Stimulated activated CD8-positive, alpha-beta memory T cell treated with anti-CD3 and anti-CD28 coated beads, Interleukin-7, amount 100 ng/mL, for 4 hours (primary cell): ENCODE data around the gene ZNF782.
"Not testable (repeated sequence)": the region's sequence is repeated elsewhere in the genome, so short reads cannot be mapped to it uniquely, and the experiment has no call there.

Experiments
- DNase-seq, 2 donors: peaks; one replicate each; pipeline ENCODE4 v3.0.0-alpha.2; 2020; ENCODE audit warnings: low read depth in 2 of 2

The ZNF782 gene

DNA sequence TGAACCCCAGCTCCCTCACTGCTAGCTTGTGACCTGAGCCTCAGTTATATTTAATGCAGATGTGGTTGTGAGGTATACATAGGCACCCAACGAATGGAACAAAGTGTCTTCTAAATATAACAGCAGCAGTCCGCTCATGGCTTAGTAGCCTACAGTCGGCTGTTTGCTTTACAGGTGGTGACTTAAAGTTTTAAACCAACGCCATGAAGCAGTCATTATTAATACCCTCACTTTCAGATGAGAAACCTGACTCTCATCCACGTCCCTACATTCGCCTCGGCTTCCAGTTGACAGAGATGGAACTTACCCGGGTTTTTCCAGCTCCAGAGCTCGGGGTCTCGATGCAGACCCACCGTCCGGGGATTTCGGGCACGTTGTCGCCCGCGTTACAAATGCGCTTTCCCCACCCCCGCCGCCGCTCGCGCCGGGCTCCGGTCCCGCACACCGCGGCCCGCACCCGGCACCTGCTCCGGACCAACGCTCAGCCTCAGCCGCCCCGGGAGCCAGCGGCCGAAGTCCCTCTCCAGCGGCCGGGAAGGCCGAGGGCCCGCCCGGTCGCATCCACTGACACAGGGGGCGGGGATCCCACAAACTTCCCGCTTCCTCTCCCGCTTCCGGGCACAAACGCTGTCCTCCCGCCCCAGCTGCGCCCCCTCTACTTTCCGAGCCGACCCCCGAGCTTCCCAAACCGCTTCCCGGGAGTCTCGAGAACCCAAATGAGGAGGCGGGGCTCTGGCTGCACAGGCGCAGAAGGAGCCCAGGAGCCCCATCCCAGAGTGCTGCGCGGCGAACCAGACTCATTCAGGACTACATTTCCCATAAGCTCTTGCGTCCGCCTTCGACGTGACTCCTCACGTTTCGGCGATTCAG is at the start of gene ZNF782:
Gene ZNF782, minus strand, starts transcription at position 734 of the 870 bp plus-strand sequence. CDS start 2,553 bp downstream, outside the sequence.
- peak; percentile 78 to 79 for DNase-seq

DNA sequence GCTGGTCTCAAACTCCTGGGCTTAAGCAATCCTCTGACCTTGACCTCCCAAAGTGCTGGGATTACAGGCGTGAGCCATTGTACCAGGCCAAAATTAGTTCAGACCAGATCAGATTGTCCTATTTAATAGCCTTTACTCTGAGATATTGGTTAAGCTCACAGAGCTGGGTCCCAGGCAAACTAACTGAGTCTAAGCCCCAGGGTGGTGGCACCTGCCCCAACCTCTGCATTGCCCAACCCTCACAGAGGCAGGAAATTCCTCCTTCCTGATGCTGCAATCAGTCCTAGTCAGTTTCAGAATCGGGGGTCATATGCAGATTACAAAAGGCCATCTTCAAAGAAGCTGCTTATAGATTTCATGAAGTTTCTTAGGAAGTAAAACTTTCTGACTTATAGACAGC is 45.7 kb upstream of the ZNF782 start:
- DNase-seq: not testable (repeated sequence)

DNA sequence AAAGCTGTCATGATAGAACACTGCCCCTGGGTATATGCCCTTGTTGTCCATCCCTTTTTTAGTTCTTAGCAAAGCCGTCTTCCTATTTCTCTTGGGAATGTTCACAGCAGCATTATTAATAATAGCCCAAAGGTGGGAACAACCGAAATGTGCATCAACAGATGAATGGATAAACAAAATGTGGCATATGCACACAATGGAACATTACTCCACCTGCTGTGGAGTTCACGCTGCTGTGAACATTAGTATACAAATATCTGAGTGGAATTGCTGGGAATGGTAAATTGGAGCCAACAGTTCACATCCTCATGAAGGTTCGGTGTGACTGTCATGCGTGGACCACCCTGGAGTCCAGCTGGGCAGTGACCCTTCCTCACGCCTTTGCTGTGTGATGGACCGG is 37.8 kb upstream of the ZNF782 start:
- DNase-seq: no peak

DNA sequence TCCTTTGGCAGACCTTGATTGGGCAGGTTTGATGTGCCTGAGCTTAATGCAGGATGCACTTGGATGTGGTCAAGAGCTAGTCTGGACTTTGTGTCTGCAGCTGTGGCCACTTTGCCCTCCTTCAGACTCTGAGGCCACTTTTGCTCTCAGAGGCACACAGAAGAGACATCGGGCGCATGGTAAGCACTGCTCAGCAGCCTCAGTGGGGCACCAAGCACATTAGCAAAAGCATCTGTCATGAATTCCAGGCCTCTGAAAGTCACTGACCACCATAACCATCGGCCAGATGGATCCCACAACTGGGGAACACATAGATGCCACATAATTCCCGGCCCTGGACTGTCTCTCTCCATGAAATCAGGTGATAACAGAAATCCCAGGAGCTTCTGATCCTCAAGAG is 34.3 kb upstream of the ZNF782 start:
- no peak for DNase-seq

DNA sequence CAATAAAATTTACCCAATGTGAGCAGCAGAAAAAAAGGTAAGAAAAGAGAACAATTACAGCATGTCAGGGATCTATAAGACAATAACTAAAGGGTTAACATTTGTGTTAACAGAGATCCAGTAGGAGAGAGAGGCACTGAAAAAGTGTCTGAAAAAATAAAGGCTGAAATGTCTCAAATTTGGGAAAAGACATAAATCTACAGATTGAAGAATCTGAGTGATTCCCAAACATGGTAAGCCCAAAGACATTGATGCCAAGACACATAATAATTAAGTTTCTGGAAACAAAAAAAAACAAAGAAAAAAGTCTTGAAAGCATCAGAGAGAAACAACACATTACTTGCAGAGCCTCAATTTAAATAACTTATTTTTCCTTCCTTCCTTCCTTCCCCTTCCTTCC is 31.1 kb upstream of the ZNF782 start:
- DNase-seq: no peak

DNA sequence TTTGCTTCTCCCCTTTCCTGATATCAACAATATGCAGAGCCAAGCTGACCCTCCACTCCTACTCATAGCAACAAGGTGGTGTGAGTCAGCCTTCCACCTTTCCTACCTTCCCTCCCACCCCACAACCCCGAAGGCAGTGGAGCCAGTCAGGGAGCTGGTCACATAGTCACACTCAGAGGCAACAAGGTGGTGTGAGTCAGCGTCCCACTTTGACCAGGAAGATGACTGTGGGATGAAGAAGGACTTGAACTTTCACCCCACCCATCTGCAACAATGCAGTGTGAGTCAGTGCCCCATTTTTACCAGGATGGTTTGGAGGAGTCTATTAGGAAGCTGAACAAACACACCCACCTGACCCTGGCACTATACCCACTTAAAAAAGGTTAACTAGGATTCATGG is 30.1 kb upstream of the ZNF782 start:
- DNase-seq: no peak

DNA sequence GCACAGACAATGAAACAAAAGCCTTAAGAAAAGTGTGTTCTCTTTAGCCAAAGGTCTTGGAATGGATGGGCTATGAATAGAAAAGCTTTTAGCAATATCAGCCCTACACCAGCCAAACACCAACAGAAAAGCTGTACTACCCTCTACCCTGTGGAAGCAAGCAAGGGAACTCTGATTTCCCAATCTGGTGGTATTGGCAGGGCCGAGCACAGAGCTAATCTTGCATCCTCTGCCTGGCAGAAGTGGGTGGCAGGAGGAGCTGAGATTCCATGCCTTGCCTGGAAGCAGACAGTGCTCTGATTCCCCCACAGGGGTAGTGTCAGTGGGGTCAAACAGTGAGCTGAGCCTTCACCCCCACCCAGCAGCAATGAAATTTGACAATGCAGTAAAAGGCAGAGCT is 29.6 kb upstream of the ZNF782 start:
- DNase-seq: no peak

DNA sequence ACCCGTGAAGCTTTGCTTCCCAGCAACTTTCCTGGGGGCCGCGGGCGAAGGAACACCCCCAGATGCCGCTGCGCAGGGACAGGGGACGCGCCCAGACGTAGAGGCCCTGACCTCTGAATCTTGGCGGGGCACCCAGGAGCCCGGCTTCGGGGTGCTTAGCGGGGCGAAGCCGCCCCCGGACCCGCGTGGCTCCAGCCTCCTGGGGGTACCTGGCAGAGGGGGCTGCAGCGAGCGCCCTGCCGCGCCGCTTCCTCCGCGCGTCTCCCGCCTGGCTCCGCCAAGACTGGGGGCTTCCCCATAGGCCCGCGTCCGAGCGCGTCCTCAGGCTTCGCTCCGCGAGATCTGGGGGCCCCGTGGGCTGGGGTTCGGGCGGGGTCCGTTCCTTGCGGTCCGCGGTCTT is 23.0 kb upstream of the ZNF782 start:
- DNase-seq: no peak

DNA sequence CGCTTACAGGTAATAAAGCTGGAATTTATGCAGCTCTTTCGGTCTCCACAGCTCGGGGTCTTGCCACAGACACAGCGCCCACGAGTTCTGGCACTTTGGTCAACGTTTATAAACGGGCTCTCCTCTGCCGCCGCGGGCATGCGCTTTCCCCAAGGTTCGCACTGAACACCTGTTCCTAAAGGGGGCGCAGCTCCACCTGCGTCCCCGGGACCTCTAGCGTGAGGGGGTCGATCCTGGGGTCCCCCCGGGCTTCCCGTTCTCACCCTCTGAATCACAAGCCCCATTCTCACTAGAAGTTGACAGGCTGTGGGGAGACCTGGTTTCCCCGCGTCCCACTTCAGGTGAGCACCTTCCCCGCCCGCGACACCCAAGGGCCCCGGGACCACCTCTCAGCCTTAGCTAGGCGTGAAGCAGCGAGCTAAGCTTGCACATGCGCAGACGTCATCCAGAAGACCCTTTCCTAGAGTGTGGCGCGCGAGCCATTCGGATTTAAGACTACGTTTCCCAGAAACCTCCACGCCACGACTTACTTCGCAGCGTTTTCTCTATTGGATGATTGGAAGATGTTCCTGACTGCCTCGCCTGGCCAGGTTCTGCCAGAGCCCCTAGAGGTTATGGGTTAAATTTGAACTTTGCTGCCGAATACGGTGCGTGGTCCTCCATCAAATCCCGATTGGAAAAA is 21.3 kb upstream of the ZNF782 start:
- no peak for DNase-seq

DNA sequence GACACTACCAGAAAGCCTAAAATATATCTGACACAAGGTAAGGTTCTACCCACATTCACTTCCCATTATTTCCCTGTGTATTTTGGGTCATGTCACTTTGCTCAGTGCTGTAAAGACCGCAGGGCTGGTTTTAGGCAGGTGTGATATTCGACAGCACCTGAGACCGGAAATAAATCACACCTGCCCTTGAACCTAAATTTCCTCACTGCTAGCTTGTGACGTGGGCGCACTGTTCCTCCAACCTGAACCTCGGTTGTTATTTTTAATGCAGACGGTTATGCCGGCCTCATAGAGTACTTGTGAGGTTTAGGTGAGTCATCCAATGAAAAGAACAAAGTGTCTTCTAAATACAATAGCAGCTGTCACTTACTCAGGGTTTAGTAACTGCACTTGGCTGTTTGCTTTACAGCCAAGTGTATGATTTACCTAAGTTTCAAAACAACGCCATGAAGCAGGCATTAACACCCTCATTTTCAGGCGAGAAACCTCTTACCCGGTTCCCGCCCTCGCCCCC is 20.7 kb upstream of the ZNF782 start:
- peak in 1 of 2 donors; percentile 12 for DNase-seq

DNA sequence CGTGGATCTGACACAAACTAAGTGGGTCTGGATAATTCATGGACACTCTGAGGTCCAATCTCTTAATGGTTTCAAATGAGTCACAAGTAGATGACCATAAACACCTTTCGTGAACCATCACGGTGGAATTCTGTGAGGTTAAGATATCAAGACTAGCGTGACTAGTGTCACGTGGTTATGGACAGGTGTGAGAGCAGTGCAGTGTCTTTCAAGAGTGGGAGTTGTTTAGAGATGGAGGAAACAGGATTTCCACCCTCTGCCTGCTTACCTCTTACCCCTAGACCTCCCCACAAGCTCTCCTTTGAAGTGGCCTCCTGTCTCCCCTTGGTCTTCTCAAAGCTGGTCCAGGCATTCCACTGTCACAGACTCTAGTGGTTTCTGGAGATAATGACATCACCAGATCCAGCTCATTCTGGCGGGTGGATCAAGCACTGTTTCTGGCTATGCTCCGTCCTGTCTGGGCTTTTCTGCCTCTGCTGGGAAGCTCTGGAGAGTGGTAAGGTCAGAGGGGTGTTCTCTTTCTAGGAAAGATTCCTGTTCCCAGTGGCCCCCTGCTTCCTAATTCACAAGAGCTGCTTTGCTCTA is 20.0 kb upstream of the ZNF782 start:
- no peak for DNase-seq

DNA sequence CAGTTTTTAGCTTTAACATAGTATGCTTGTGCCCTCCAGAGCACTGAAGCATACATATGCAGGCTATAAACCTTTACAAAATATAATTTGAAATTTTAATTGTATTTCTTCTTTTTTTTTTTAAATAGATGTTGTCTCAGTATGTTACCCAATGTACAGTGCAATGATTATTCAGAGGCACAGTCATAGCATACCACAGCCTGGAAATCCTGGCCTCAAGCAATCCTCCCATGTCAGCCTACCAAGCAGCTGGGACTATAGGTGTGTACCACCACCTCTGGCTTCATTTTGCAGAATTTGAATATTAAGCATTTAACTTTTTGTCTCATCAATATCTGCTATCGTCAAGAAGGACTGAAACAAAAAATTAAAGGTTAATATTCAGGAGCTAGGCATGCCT is 16.9 kb upstream of the ZNF782 start:
- no peak for DNase-seq

DNA sequence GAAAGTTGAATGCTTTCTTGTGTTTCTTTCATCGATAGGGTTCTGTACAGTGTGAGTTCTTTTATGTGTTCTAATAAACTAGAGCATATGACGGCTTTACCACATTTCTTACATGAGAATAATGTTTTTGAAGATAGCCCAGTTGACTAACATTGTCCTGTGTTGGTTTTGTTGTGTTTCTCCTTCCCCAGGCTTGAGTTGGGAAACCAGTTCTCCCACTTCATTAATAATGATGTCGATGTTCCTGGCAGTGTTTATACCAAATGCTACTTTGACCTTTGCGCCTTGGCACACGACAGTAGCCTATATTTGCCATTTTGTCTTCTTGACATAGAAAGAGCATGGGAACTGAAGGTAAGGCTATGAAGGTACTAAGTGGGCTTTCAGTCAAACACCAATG is 14.4 kb upstream of the ZNF782 start:
- DNase-seq: no peak

DNA sequence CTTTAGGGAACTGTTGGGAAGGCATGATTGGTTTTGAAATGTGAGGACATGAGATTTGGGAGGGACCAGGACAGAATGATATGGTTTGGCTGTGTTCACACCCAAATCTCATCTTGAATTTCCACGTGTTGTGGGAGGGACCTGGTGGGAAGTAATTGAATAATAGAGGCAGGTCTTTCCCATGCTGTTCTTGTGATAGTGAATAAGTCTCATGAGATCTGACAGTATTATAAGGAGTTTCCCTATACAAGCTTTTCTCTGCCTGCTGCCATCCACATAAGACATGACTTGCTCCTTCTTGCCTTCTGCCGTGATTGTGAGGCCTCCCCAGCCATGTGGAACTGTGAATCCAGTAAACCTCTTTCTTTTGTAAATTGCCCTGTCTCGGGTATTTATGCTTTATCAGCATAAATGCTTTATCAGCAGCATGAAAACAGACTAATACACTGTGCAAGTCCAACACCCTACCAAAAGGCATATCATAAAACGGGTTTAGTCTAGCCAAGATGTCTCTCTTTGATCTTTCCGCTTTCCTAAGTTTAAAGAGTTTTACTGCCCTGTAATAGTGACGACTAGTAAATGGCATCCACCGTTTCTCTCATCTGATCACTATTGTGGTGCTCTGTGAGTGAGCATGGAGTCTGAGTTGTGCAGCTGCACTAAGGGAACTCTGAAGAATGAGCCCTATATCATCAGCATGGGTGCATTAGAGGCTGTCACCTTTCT is 12.9 kb upstream of the ZNF782 start:
- no peak for DNase-seq

DNA sequence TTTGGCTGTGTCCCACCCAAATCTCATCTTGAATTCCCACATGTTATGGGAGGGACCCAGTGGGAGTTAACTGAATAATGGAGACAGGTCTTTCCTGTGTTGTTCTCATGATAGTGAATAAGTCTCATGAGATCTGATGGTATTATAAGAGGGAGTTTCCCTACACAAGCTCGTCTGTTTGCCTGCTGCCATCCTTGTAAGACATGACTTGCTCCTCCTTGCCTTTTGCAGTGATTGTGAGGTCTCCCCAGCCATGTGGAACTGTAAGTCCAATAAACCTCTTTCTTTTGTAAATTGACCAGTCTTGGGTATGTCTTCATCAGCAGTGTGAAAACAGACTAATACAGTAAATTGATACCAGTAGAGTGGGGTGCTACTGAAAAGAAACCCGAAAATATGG is 10.9 kb upstream of the ZNF782 start:
- DNase-seq: not testable (repeated sequence)

DNA sequence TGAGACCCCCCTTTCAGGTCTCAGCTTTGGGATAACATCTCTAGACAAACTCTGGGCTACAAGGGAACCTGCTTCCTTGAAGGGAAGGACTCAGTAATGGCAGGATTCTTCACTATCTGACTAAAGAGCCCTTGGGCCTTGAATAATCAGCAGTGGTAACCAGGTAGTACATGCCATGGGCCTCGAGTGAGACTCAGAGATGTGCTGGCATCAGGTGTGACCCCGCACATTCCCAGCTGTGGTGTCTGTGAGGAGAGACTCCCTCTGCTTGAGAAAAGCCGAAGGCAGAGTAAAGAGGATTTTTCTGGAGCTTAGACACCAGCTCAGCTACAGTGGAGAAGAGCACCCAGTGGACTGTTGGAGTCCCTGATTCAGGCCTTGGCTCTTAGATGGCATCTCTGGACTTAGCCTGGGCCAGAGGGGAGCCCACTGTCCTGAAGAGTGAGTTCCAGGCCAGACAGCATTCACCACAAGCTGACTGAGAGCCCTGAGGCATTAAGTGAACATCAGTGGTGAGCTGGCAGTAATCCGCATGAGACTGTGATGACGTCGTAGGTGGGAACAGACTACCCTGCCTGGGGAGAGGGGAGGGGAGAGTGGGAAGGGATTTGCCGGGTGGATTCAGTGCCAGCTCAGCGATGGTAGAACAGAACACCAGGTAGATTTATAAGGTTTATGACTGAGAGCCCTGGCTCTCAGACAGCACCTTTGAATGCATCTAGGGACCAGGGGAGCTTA is 5.3 kb upstream of the ZNF782 start:
- DNase-seq: no peak

DNA sequence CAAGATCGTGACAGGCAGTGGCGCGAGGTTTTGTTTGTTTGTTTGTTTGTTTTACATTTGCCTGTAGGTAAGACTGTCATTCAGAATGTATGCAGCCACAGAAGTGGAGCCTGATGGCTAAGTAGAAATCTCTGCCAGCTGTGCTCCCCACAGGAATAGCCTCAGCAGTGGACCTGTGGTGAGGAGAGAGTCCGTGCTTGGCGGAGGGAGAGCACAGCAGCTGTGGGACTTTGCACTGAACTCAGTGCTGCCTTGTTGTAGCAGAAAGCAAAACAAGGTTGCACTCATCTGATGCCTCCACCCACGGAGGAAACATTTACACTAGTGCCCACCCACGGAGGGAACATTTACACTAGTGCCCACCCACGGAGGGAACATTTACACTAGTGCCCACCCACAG is 4.4 kb upstream of the ZNF782 start:
- DNase-seq: no peak

DNA sequence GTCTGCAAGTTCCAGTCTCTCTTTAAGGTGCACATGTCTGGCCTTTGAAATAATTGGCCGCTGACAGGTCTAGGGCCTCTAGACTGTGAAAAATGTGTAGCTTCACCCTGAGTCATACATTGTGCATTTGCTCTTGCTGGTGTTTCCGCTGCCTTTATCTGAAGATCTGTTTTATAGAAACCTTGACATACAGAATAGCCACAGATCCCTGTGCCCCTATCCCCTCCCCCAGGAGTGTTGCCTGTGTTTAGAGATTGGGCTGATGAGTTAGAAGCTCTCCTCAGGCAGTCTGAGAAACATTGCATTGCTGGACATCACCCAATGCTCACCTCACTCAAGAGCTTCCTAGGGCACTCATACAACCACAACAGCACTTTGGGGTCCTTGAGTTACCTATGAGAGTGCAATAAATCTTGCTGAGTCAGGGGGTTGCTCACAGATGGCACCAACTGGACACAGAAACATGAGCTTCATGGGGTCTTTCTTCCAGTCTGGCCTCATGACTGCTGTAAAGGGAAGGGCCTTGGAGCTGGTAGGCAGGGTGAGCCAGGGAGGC is 3.8 kb upstream of the ZNF782 start:
- no peak for DNase-seq

DNA sequence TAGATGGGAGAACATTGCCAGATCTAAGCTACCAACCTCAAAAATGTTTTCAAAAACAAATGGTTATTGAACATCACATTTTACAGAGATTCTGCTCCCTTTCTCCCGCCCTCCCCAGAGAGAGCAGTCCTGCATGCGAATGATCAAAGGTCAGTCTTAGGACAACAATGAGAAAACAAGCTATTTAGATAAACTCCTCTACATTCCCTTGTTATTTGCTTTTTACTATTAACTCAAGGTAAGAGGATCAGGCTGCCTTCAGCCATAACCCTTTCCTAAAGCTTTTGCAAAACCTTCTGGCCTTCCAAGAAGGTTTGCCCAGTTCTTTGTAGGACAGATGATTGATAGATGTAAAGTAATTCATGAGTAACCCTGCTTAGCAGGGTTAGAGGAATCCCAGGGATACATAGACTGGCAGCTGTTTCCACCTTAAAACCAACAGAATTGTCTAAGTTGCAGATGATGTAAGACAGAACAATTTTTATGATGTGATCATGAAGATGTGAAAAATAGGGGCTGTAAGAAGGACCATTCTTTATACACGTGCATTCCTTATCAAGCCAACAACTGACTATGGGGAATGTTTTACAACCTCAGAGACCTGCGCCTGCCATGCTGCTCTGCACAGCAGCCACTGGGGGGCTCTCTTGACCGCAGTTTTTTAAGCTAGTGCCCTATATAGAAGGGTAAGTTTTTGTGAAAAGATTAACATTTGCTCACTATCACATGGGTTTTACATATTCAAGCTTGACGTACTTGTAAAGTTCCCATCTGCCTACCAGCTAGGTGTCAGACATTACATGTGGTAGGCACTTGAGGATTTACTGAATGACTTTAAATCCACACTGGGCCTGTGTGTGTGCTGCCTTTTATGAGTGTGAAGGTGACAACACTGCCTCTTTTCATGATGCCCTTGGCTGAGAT is 2.3 kb upstream of the ZNF782 start:
- DNase-seq: peak; percentile 47 to 55
